Hepatocyte (in vitro differentiated cells): ENCODE data around the gene TDRD3. TPM values are rescaled to one million over a fixed set of nuclear protein-coding genes. Genes with fewer than 3 reads are reported as not detected.

Experiments used
- DNase-seq: peaks from one replicate; pipeline ENCODE4 v3.0.0-alpha.2; 2016; ENCODE audit warnings: low spot score
- H2AFZ ChIP-seq: fragments of 200-600 bp; sonication (generic); 2 replicates; pipeline ENCODE4 v1.6.0; 2016; ENCODE audit warnings: antibody characterized with exemption, mild to moderate bottlenecking
- H3K27ac ChIP-seq: fragments of 200-600 bp; sonication (generic); 2 replicates; pipeline ENCODE4 v1.5.1; 2016; ENCODE audit warnings: mild to moderate bottlenecking
- H3K27me3 ChIP-seq: fragments of 200-600 bp; sonication (generic); 2 replicates; pipeline ENCODE4 v1.6.1; 2016
- H3K36me3 ChIP-seq: fragments of 200-600 bp; sonication (generic); replicated peaks from 2 replicates; pipeline ENCODE4 v1.5.1; 2016; ENCODE audit warnings: low read depth; ENCODE audit not compliant: insufficient read depth
- H3K4me1 ChIP-seq: fragments of 200-600 bp; sonication (generic); 2 replicates; pipeline ENCODE4 v1.5.1; 2016; ENCODE audit warnings: mild to moderate bottlenecking, moderate library complexity; ENCODE audit not compliant: insufficient read depth
- H3K4me2 ChIP-seq: fragments of 200-600 bp; sonication (generic); 2 replicates; pipeline ENCODE4 v1.6.0; 2016
- H3K4me3 ChIP-seq: fragments of 200-600 bp; sonication (generic); 2 replicates; pipeline ENCODE4 v1.5.1; 2016; ENCODE audit warnings: mild to moderate bottlenecking
- H3K79me2 ChIP-seq: fragments of 200-600 bp; sonication (generic); 2 replicates; pipeline ENCODE4 v1.6.0; 2017; ENCODE audit warnings: mild to moderate bottlenecking
- H3K9me2 ChIP-seq: fragments of 200-600 bp; sonication (generic); replicated peaks from 2 replicates; pipeline ENCODE4 v1.6.0; 2017; ENCODE audit warnings: mild to moderate bottlenecking; ENCODE audit not compliant: insufficient read depth
- H3K9me3 ChIP-seq: fragments of 200-600 bp; sonication (generic); 2 replicates; pipeline ENCODE4 v1.5.1; 2016; ENCODE audit warnings: low read depth, mild to moderate bottlenecking
- H4K20me1 ChIP-seq: fragments of 200-600 bp; sonication (generic); 2 replicates; pipeline ENCODE4 v1.6.0; 2016; ENCODE audit warnings: mild to moderate bottlenecking; ENCODE audit not compliant: insufficient read depth, poor library complexity, severe bottlenecking
- CTCF ChIP-seq: fragments of 200-600 bp; sonication (generic); IDR thresholded peaks from 2 replicates; pipeline ENCODE4 v1.5.1; 2016; ENCODE audit warnings: antibody characterized with exemption, mild to moderate bottlenecking; ENCODE audit not compliant: poor library complexity
- EZH2 ChIP-seq: fragments of 200-600 bp; sonication (generic); IDR thresholded peaks from 2 replicates; pipeline ENCODE4 v1.6.1; 2016; ENCODE audit warnings: antibody characterized with exemption, mild to moderate bottlenecking, borderline replicate concordance
- EZH2phosphoT487 ChIP-seq: fragments of 200-600 bp; sonication (generic); IDR thresholded peaks from one replicate; pipeline ENCODE4 v1.6.1; 2018; ENCODE audit warnings: antibody characterized with exemption, mild to moderate bottlenecking, low read depth, moderate library complexity; ENCODE audit not compliant: unreplicated experiment, severe bottlenecking
- WGBS: methylation state at CpG from one replicate; pipeline ENCODE4 v1.1.6; 2016; ENCODE audit warnings: low lambda C conversion rate; ENCODE audit errors: missing lambda C conversion rate; 5-methylcytosine and 5-hydroxymethylcytosine counted together
- polyA plus RNA-seq: library from polyadenylated mRNA; unstranded; fragments of >200 nt; fragmentation: Nextera tagmentation; extraction: Ambion mirVana; gene quantifications from 2 replicates; pipeline ENCODE4 v1.2.1, GENCODE V29; 2016
- total RNA-seq: library from RNA; depleted of rRNA; stranded (reverse); fragments of >200 nt; gene quantifications from 2 replicates; pipeline ENCODE4 v1.2.3, GENCODE V29; 2014

Gene TDRD3
- total and polyA plus RNA-seq, 2 experiments from 2014 or later, result 5.3 to 16.8 TPM

DNA sequence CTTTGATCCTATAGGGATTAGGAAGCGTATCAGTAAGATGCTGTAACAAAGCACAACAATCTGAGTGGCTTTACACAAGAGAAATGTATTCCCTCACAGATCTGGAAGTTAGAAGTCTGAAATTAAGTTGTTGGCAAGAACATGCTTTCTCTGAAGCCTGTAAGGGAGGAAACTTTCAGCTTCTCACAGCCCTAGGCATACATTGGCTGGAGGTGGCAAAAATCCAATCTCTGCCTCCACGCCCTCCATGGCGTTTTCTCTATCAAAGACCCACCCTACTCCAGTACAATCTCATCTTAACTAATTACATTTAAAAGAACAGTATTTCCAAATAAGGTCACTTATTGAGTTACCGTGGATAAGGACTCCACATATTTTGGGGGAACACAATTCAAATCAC lies 211.9 kb downstream of the TDRD3 start:
- no peak for TF ChIP-seq EZH2
- TF ChIP-seq EZH2phosphoT487, result no peak
- TF ChIP-seq CTCF, result no peak
- no peaks in the 10 kb centered on the region for H3K4me1 ChIP-seq
- no peak for DNase-seq
- no peaks in the 10 kb centered on the region for H3K27me3 ChIP-seq
- WGBS, result 96% methylated on average over 4 of the region's 4 CpGs
- H3K9me2 ChIP-seq, result no peaks in the 10 kb centered on the region
- H3K9me3 ChIP-seq, result no peaks in the 10 kb centered on the region
- H3K36me3 ChIP-seq, result no peaks in the 10 kb centered on the region
- H3K79me2 ChIP-seq, result no peaks in the 10 kb centered on the region
- no peak overlapping the region for H3K4me3 ChIP-seq
- no peak overlapping the region for H3K4me2 ChIP-seq
- H4K20me1 ChIP-seq, result no peaks in the 10 kb centered on the region
- H2AFZ ChIP-seq, result no peak overlapping the region
- no peak overlapping the region for H3K27ac ChIP-seq

DNA sequence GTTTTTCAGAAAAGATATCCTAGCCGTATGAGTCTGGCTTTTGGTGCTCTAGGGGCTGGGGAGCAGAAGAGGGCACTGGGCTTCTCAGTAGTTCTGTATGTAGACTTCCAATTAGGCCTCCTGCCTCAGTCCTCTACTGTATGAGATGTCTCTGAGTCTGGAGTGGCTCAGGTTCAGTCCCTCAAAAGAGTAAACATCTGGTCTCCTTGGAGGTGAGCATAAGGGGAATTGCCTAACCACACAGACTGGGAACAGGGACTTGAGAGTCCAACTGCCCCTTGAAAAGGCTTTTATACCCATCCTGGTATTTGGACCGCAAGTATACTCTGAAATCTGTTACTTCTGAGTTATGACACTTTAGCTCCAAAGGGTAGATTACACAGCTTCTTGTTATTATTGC lies 214.5 kb downstream of the TDRD3 start:
- Histone ChIP-seq H3K27ac (no peak overlapping the region), H3K4me3 (no peak overlapping the region), H3K36me3 (no peaks in the 10 kb centered on the region), H2AFZ (no peak overlapping the region), H3K9me2 (no peaks in the 10 kb centered on the region), H3K4me2 (no peak overlapping the region), H3K27me3 (no peaks in the 10 kb centered on the region), H3K4me1 (no peaks in the 10 kb centered on the region), H3K79me2 (no peaks in the 10 kb centered on the region), H4K20me1 (no peaks in the 10 kb centered on the region), H3K9me3 (no peaks in the 10 kb centered on the region)
- no peak for DNase-seq
- no peak for TF ChIP-seq EZH2phosphoT487
- TF ChIP-seq CTCF, result no peak
- TF ChIP-seq EZH2, result no peak
- 88% methylated on average over 2 of the region's 2 CpGs for WGBS

GRCh38 chr13:60612593-60612992 lies 215.6 kb downstream of the TDRD3 start:
- DNase-seq, result peak; percentile 13
- no peak overlapping the region for H3K27ac ChIP-seq

More at GRCh38 chr13:60612593-60612992, 215.6 kb downstream of the TDRD3 start:
- no peaks in the 10 kb centered on the region for H3K4me1 ChIP-seq
- TF ChIP-seq CTCF (no peak), EZH2 (no peak), EZH2phosphoT487 (no peak)
- H4K20me1 ChIP-seq, result no peaks in the 10 kb centered on the region
- 47% methylated on average over 3 of the region's 3 CpGs for WGBS
- H3K79me2 ChIP-seq, result no peaks in the 10 kb centered on the region
- no peak overlapping the region for H3K4me2 ChIP-seq
- no peaks in the 10 kb centered on the region for H3K9me2 ChIP-seq
- H3K9me3 ChIP-seq, result no peaks in the 10 kb centered on the region
- H3K27me3 ChIP-seq, result no peaks in the 10 kb centered on the region
- H3K4me3 ChIP-seq, result no peak overlapping the region
- no peak overlapping the region for H2AFZ ChIP-seq
- H3K36me3 ChIP-seq, result no peaks in the 10 kb centered on the region
